Activated T-cell treated with anti-CD3 and anti-CD28 coated beads, Interleukin-2, amount 50 U/mL, for 4 hours (primary cell): Measurements from ENCODE around the gene CASK. TPM values are rescaled to one million over a fixed set of nuclear protein-coding genes. Genes with fewer than 3 reads are reported as not detected.

Source experiments
- ATAC-seq, 2 donors: fragments of 200-7000 bp; cut with Tn5 transposase; one replicate each; pipeline ENCODE4 v1.10.0; 2021
- DNase-seq: peaks from one replicate; pipeline ENCODE4 v3.0.0-alpha.2; 2020
- H3K27me3 Mint-ChIP-seq: one replicate; pipeline ENCODE4 v1.8.0; 2021; ENCODE audit warnings: low read depth, mixed read lengths
- H3K36me3 Mint-ChIP-seq: one replicate; pipeline ENCODE4 v1.8.0; 2022; ENCODE audit warnings: mixed read lengths; ENCODE audit not compliant: insufficient read depth
- H3K4me1 Mint-ChIP-seq: one replicate; pipeline ENCODE4 v1.8.0; 2021; ENCODE audit warnings: low read depth, mixed read lengths
- H3K4me3 Mint-ChIP-seq: one replicate; pipeline ENCODE4 v1.8.0; 2021; ENCODE audit warnings: mild to moderate bottlenecking, moderate library complexity, mixed read lengths
- H3K9me3 Mint-ChIP-seq: one replicate; pipeline ENCODE4 v1.8.0; 2021; ENCODE audit warnings: mixed read lengths
- total RNA-seq, 3 donors: library from RNA; stranded (reverse); gene quantifications; one replicate each; pipeline ENCODE4 v1.2.1, GENCODE V29; 2021

CASK gene
- total RNA-seq, result 10 to 100 TPM; 18.3 to 29.8 (median 28.0) TPM

- Mint-ChIP-seq H3K4me3 (peak within 1 kb of the TSS; percentile 95), H3K36me3 (no peaks in the 10 kb centered on the region), H3K9me3 (no peaks in the 10 kb centered on the region), H3K27me3 (no peaks in the 10 kb centered on the region), H3K4me1 (peaks cover 29% of the 10 kb centered on the region)
- peak; percentile 88 for DNase-seq
- ATAC-seq, result peak; percentile 78 to 86
Observed at GRCh38 chrX:41923211-41923977, at the start of gene CASK. CASK (minus strand) TSS chrX:41923554; CDS start chrX:41922988, 566 bp downstream.

GRCh38 chrX:41971346-41971745, 48.0 kb upstream of the CASK start:
- DNase-seq (no peak), ATAC-seq (no peak)
- no peaks in the 10 kb centered on the region for H3K4me1 Mint-ChIP-seq
- no peaks in the 10 kb centered on the region for H3K9me3 Mint-ChIP-seq
- no peak overlapping the region for H3K4me3 Mint-ChIP-seq
- no peaks in the 10 kb centered on the region for H3K36me3 Mint-ChIP-seq
- H3K27me3 Mint-ChIP-seq, result no peaks in the 10 kb centered on the region

GRCh38 chrX:41970419-41970818, 47.1 kb upstream of the CASK start:
- ATAC-seq (no peak), DNase-seq (no peak)
- Mint-ChIP-seq H3K36me3 (no peaks in the 10 kb centered on the region), H3K27me3 (no peaks in the 10 kb centered on the region), H3K9me3 (peaks cover 3% of the 10 kb centered on the region), H3K4me1 (no peaks in the 10 kb centered on the region), H3K4me3 (no peak overlapping the region)

GRCh38 chrX:41963348-41963747, 40.0 kb upstream of the CASK start:
- DNase-seq (no peak), ATAC-seq (no peak)
- Mint-ChIP-seq H3K27me3 (no peaks in the 10 kb centered on the region), H3K4me1 (no peaks in the 10 kb centered on the region), H3K36me3 (no peaks in the 10 kb centered on the region), H3K9me3 (peaks cover 3% of the 10 kb centered on the region), H3K4me3 (no peak overlapping the region)

- DNase-seq, result no peak
- ATAC-seq, result no peak
Observed at GRCh38 chrX:41960142-41960541, 36.8 kb upstream of the CASK start.

GRCh38 chrX:41958861-41959260, 35.5 kb upstream of the CASK start:
- Mint-ChIP-seq H3K4me3 (no peak overlapping the region), H3K9me3 (no peaks in the 10 kb centered on the region), H3K4me1 (no peaks in the 10 kb centered on the region), H3K27me3 (no peaks in the 10 kb centered on the region), H3K36me3 (no peaks in the 10 kb centered on the region)
- DNase-seq, result no peak
- peak in 1 of 2 donors; percentile 18 for ATAC-seq

More at GRCh38 chrX:41960142-41960541, 36.8 kb upstream of the CASK start:
- Mint-ChIP-seq H3K27me3 (no peaks in the 10 kb centered on the region), H3K4me3 (no peak overlapping the region), H3K36me3 (no peaks in the 10 kb centered on the region), H3K4me1 (no peaks in the 10 kb centered on the region), H3K9me3 (no peaks in the 10 kb centered on the region)

- DNase-seq, result no peak
- no peak for ATAC-seq
- no peak overlapping the region for H3K4me3 Mint-ChIP-seq
- no peaks in the 10 kb centered on the region for H3K36me3 Mint-ChIP-seq
- no peaks in the 10 kb centered on the region for H3K9me3 Mint-ChIP-seq
- H3K27me3 Mint-ChIP-seq, result no peaks in the 10 kb centered on the region
- no peaks in the 10 kb centered on the region for H3K4me1 Mint-ChIP-seq
Observed at GRCh38 chrX:41956027-41956426, 32.7 kb upstream of the CASK start.

GRCh38 chrX:41952102-41952501, 28.7 kb upstream of the CASK start:
- no peak for ATAC-seq
- H3K9me3 Mint-ChIP-seq, result no peaks in the 10 kb centered on the region
- no peaks in the 10 kb centered on the region for H3K27me3 Mint-ChIP-seq
- H3K36me3 Mint-ChIP-seq, result no peaks in the 10 kb centered on the region
- peaks cover 2% of the 10 kb centered on the region for H3K4me1 Mint-ChIP-seq
- no peak for DNase-seq
- H3K4me3 Mint-ChIP-seq, result no peak overlapping the region

- ATAC-seq (no peak), DNase-seq (no peak)
- Mint-ChIP-seq H3K9me3 (no peaks in the 10 kb centered on the region), H3K27me3 (no peaks in the 10 kb centered on the region), H3K4me1 (peaks cover 7% of the 10 kb centered on the region), H3K4me3 (no peak overlapping the region), H3K36me3 (no peaks in the 10 kb centered on the region)
Observed at GRCh38 chrX:41946989-41947612, 23.7 kb upstream of the CASK start.

- no peaks in the 10 kb centered on the region for H3K9me3 Mint-ChIP-seq
- H3K36me3 Mint-ChIP-seq, result no peaks in the 10 kb centered on the region
- ATAC-seq (no peak), DNase-seq (no peak)
- H3K27me3 Mint-ChIP-seq, result no peaks in the 10 kb centered on the region
- peaks cover 7% of the 10 kb centered on the region for H3K4me1 Mint-ChIP-seq
- H3K4me3 Mint-ChIP-seq, result no peak overlapping the region
Observed at GRCh38 chrX:41946235-41946634, 22.9 kb upstream of the CASK start.

- Mint-ChIP-seq H3K36me3 (no peaks in the 10 kb centered on the region), H3K4me3 (no peak overlapping the region)
Observed at GRCh38 chrX:41935832-41936231, 12.5 kb upstream of the CASK start.

GRCh38 chrX:41933546-41933945, 10.2 kb upstream of the CASK start:
- H3K9me3 Mint-ChIP-seq, result no peaks in the 10 kb centered on the region
- ATAC-seq, result peak in 1 of 2 donors; percentile 36
- no peaks in the 10 kb centered on the region for H3K36me3 Mint-ChIP-seq
- no peaks in the 10 kb centered on the region for H3K27me3 Mint-ChIP-seq
- H3K4me3 Mint-ChIP-seq, result no peak overlapping the region
- no peak for DNase-seq
- peaks cover 18% of the 10 kb centered on the region for H3K4me1 Mint-ChIP-seq

More at GRCh38 chrX:41935832-41936231, 12.5 kb upstream of the CASK start:
- no peak for ATAC-seq
- Mint-ChIP-seq H3K4me1 (peaks cover 18% of the 10 kb centered on the region), H3K9me3 (no peaks in the 10 kb centered on the region), H3K27me3 (no peaks in the 10 kb centered on the region)
- DNase-seq, result no peak

- ATAC-seq, result peak in 1 of 2 donors; percentile 73
- no peaks in the 10 kb centered on the region for H3K27me3 Mint-ChIP-seq
- DNase-seq, result no peak
- peaks cover 12% of the 10 kb centered on the region for H3K4me1 Mint-ChIP-seq
- no peak overlapping the region for H3K4me3 Mint-ChIP-seq
- H3K9me3 Mint-ChIP-seq, result no peaks in the 10 kb centered on the region
- no peaks in the 10 kb centered on the region for H3K36me3 Mint-ChIP-seq
Observed at GRCh38 chrX:41932885-41933284, 9.5 kb upstream of the CASK start.

- H3K9me3 Mint-ChIP-seq, result no peaks in the 10 kb centered on the region
- DNase-seq (no peak), ATAC-seq (no peak)
- no peaks in the 10 kb centered on the region for H3K27me3 Mint-ChIP-seq
- H3K4me3 Mint-ChIP-seq, result no peak overlapping the region
- H3K36me3 Mint-ChIP-seq, result no peaks in the 10 kb centered on the region
- peaks cover 4% of the 10 kb centered on the region for H3K4me1 Mint-ChIP-seq
Observed at GRCh38 chrX:41931591-41931990, 8.2 kb upstream of the CASK start.
